Coronary artery (tissue), 2 donors: ENCODE measurements around the gene ITGB2.
A peak's percentile ranks its signal among the peaks of the same experiment; 100 is the strongest.
"Not testable (repeated sequence)": the region's sequence is repeated elsewhere in the genome, so short reads cannot be mapped to it uniquely, and the experiment has no call there.

Source experiments
- DNase-seq: peaks from one replicate; pipeline ENCODE4 v3.0.0-alpha.2; 2017; ENCODE audit warnings: low spot score
- H3K27ac ChIP-seq, 2 donors: fragments of 200-600 bp; sonication (generic); one replicate each; pipeline ENCODE4 v1.5.1; 2016 to 2019
- H3K4me3 ChIP-seq: fragments of 200-600 bp; sonication (generic); 2 replicates; pipeline ENCODE4 v1.5.1; 2016; ENCODE audit warnings: mild to moderate bottlenecking, moderate library complexity
- TF ChIP-seq, protein P1 (sequence below): fragments of 200-600 bp; sonication (generic); IDR thresholded peaks from one replicate; pipeline ENCODE4 v1.5.1; 2019; ENCODE audit warnings: antibody characterized with exemption

The ITGB2 gene

DNA sequence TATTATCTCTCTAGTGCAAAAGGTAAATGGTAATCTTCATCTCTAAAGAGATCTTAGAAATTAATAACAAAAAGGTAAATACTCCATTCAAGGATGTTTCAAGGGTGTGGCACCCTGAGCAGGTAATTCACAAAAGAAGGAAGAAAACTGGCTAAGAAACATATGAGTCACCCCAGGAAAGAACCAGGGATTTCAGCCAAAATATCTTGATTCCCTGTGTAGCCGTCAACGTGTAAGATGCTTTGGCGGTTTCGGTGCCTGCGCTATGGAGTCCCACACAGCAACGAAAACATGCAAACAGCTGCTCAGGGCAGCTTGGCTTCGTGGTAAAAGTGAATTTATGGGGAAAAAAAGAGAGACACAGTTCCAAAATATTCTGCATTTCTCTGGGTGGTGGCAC is 3.7 kb downstream of the ITGB2 start:
- H3K4me3 ChIP-seq, result no peak overlapping the region
- TF ChIP-seq, protein P1, sequence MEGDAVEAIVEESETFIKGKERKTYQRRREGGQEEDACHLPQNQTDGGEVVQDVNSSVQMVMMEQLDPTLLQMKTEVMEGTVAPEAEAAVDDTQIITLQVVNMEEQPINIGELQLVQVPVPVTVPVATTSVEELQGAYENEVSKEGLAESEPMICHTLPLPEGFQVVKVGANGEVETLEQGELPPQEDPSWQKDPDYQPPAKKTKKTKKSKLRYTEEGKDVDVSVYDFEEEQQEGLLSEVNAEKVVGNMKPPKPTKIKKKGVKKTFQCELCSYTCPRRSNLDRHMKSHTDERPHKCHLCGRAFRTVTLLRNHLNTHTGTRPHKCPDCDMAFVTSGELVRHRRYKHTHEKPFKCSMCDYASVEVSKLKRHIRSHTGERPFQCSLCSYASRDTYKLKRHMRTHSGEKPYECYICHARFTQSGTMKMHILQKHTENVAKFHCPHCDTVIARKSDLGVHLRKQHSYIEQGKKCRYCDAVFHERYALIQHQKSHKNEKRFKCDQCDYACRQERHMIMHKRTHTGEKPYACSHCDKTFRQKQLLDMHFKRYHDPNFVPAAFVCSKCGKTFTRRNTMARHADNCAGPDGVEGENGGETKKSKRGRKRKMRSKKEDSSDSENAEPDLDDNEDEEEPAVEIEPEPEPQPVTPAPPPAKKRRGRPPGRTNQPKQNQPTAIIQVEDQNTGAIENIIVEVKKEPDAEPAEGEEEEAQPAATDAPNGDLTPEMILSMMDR, result no peak
- no peak overlapping the region for H3K27ac ChIP-seq
- no peak for DNase-seq

- no peak for DNase-seq
- no peak overlapping the region for H3K27ac ChIP-seq
- H3K4me3 ChIP-seq, result no peak overlapping the region
- TF ChIP-seq, protein P1, result no peak
Observed at GRCh38 chr21:44914176-44914874, 6.4 kb downstream of the ITGB2 start.

DNA sequence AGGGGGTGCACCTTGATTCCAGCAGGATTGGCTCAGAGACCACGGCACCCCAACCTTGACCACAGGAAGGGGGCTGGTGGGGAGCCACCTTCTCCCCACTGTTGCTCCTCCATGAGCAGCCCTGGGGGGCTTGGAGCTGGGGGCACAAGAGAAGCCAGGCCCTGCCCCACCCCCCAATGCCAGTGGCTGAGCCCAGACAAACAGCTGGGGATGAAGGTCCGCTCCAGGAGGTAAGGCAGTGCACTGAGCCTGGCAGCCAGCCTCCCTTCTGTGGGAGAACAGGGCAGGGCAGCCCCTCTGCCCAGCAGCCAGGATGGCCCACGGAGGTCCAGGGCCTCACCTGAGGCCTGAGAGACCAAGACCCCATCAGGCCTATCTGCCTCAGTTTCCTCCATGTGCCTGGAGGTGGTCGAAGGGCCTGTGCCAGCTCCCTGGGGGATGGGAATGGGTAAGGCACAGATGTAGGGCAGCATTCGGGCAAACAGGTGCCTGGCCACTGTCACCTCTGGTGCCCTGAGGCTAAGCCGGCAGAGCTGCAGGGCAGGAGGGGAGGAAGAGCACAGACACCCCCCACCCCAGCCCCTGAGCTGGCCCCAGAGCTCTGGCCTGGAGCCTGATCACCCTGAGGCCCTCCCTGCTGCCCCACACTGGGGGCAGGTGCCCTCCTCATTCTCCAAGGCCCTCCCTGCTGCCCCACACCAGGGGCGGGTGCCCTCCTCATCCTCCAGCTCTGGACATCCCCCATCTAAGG is 7.1 kb downstream of the ITGB2 start:
- no peak overlapping the region for H3K27ac ChIP-seq
- no peak for DNase-seq
- TF ChIP-seq, protein P1, result no peak
- H3K4me3 ChIP-seq, result no peak overlapping the region

- not testable (repeated sequence) for DNase-seq, H3K4me3 ChIP-seq, H3K27ac ChIP-seq
Observed at GRCh38 chr21:44912506-44913412, 7.9 kb downstream of the ITGB2 start.

GRCh38 chr21:44912158-44912473 is 8.6 kb downstream of the ITGB2 start:
- Histone ChIP-seq H3K27ac (peak overlapping the region in 1 of 2 donors; percentile 61), H3K4me3 (no peak overlapping the region)
- DNase-seq, result no peak
- TF ChIP-seq, protein P1, result no peak

GRCh38 chr21:44911384-44912157 is 9.1 kb downstream of the ITGB2 start:
- H3K4me3 ChIP-seq, result peak overlapping the region; percentile 12
- no peak for DNase-seq
- TF ChIP-seq, protein P1, result no peak
- peak overlapping the region; percentile 24 to 61 for H3K27ac ChIP-seq

- peak overlapping the region; percentile 12 for H3K4me3 ChIP-seq
- H3K27ac ChIP-seq, result peak overlapping the region in 1 of 2 donors; percentile 61
- no peak for DNase-seq
- TF ChIP-seq, protein P1, result no peak
Observed at GRCh38 chr21:44911068-44911383, 9.7 kb downstream of the ITGB2 start.
